Measurements from ENCODE around the gene TNIK.

Gene TNIK

GRCh38 chr3:171276923-171277322, 183.3 kb downstream of the TNIK start:
- DNase-seq, result no peak

- no peak for DNase-seq
Measured at GRCh38 chr3:171274222-171274621, 186.0 kb downstream of the TNIK start.

GRCh38 chr3:171270541-171270940, 189.7 kb downstream of the TNIK start:
- DNase-seq, result no peak

DNA sequence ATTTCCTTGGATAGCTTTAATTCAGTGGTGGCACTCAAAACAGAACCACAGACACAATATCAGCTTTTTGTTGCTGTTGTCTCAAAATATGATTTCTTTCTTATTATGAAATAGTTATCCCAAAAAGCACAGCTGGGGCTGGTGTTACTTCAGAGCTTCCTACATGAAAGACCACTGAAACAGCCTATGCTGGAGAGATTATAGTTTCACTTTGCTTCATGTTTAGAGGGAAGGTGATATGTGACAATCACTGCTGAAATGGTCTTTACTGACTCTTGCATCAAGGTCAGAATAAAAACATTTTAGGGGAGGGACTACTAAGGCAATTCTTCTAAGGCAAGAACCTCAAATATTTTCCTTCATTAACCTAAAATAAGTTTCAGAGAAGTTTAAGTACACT, 190.7 kb downstream of the TNIK start:
- DNase-seq, result no peak

- no peak for DNase-seq
Measured at GRCh38 chr3:171268677-171269076, 191.5 kb downstream of the TNIK start.

DNA sequence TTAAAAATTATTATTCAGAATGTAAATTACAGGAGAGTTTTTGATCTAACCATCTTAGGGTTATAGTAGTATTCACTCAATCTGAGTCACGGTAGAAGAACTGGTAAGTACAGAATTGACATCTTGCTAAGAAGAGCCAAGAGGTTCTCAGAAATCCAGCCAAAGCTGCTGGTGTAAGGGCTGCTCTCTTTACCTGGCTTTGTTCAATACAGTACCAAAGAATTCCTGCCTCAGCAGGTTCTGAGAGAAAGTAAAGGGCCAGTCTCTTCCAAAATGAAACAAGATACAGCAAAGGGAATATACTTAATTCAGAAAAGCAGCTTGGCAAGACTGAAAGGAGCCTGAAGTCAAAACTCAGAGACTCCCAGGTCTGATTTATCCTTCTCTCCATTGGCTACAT, 193.1 kb downstream of the TNIK start:
- no peak for DNase-seq

- DNase-seq, result no peak
Measured at GRCh38 chr3:171266740-171267073, 193.5 kb downstream of the TNIK start.

GRCh38 chr3:171266034-171266739, 194.0 kb downstream of the TNIK start:
- DNase-seq, result no peak

- no peak for DNase-seq
Measured at GRCh38 chr3:171264758-171265157, 195.4 kb downstream of the TNIK start.

GRCh38 chr3:171262431-171262830, 197.8 kb downstream of the TNIK start:
- no peak for DNase-seq

- no peak for DNase-seq
Measured at GRCh38 chr3:171261487-171261886, 198.7 kb downstream of the TNIK start.

- no peak for DNase-seq
Measured at GRCh38 chr3:171260899-171261298, 199.3 kb downstream of the TNIK start.

DNA sequence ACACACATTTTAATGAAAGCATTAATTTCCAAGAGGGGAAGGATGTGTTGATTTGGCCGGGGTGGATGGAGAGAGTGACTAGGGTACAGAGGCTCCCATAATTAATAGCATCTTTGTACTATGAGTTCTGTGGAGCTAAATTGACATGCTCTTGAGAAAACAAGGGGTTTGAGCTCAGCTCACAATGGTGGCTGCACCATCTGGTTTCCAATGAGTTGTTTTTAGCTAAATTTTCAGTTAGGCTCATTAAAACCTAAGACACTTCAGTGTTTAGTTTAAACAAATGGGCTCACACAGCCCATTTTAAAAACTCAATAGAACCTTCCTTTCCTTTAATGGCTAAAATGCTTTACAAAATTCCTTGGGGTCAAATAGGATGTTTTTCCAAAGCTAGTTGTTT, 199.7 kb downstream of the TNIK start:
- no peak for DNase-seq

DNA sequence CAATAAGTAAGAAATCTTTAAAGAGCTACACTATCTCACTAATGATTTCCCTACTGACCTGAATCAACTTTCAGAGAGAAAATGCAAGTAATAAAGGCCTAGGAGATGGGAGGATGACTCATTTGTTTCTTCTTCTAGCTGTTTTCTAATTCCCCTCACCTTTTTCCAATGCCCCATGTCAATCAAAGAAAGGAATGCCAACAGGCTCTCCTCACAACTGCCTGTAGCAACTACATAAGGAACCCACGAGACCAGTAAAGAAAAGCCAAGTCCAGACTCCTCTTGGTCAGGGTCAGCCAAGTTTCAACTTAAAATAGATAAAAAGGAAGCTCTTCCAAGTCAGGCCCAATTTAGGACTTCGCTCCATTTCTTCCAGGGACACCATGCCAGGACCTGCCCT, 201.9 kb downstream of the TNIK start:
- DNase-seq, result no peak

GRCh38 chr3:171257251-171258203, 202.7 kb downstream of the TNIK start:
- no peak for DNase-seq

- DNase-seq, result no peak
Measured at GRCh38 chr3:171256445-171257250, 203.6 kb downstream of the TNIK start.

DNA sequence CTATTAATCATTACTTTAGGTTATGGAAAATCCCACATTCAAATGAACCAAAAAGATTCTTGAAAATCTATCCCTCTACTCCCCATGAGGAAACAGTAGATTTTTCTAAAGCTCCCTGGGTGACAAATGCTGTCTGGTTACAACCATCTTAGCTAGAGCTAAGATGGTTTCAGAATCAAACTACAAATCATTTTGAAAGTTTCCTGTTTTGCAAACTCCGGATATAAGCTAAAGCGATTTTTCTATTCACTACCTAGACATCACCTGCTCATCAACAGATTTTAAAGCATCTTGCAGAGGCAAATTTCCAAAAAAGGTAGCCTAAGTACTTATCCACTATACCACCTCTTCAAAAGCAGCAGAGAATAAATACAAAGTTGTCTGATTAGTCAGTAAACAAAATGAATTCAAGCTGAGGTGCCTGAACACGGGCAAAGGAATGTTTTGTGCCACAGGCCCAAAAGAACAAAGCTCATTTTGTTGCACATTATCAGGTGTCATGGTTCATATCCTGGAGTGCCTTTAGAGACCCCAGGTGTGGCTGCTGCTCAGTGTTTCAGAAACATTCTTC, 204.9 kb downstream of the TNIK start:
- DNase-seq, result no peak

- DNase-seq, result no peak
Measured at GRCh38 chr3:171254315-171254714, 205.9 kb downstream of the TNIK start.

DNA sequence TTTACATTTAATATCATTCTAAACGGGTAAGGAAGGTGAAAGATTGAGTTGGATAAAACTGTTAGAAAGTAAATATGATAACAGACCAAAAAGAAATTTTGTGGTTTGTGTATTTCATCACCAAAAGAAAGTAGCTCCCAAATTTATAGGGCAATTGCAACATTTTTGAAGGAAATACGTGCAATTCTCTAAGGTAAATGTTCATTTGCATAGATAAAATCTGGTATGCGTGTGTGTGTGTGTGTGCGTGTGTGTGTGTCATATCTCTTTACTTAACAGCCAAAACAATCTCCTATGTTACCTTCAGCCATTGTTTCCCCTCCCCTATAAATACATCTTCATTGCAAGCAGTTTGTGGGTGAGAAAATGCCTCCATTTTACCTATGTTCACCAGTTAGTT, 208.4 kb downstream of the TNIK start:
- no peak for DNase-seq

- DNase-seq, result no peak
Measured at GRCh38 chr3:171250444-171250843, 209.8 kb downstream of the TNIK start.

- DNase-seq, result no peak
Measured at GRCh38 chr3:171249245-171249644, 211.0 kb downstream of the TNIK start.

DNA sequence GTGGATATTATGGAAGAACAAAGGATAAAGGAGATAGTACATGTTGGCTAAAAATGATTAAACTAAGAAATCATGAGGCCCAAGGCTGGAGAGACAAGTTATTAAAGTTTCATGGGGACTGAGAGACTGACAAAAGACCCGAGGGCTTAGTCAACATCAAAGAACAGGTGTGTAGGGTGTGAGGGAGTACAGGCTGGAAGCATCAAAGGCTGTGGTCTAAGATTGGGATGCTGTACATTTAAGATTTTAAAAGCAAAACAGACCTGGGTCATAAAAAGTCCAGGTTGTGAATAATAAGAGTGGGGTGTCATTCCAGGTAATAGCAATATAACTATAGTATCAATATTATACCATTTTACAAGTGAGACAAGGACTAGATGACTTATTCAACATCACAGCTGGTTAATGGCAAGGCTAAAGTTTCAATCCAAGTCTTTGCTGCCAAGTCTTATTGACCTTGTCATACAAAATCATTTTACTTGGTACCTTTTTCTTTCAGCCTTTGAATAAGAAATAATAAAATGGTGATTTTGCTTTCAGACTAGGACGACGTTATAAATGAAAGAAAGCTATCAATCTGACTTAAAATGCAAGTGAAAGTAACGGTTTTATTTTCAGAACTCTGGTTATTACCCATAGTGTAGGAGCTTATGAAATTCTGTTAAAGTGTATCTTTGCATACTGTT, 211.6 kb downstream of the TNIK start:
- no peak for DNase-seq
